Femur (tissue), 1 donor: Measurements from ENCODE around the gene USP11.

Experiments
- DNase-seq: peaks from one replicate; pipeline ENCODE4 v3.0.0-alpha.2; 2017

USP11 gene

DNA sequence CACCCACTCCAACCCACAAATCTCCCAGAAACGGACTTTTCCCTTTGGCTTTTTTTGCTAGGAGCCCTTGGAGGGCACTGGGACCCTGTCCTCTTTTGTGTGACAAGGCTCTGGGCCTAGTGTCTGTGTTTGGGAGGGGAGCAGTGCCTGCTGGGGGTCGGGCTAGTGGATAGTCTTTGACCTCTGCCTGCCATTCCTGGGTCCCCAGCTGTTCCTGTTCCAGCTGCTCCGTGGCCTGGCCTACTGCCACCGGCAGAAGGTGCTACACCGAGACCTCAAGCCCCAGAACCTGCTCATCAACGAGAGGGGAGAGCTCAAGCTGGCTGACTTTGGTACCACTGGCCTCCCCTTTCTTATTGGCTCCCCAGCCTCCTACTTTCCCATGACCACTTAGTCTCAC lies 6.7 kb upstream of the USP11 start:
- DNase-seq = peak; percentile 20

- DNase-seq = peak; percentile 18
Observed at GRCh38 chrX:47226531-47227333, 6.1 kb upstream of the USP11 start.

DNA sequence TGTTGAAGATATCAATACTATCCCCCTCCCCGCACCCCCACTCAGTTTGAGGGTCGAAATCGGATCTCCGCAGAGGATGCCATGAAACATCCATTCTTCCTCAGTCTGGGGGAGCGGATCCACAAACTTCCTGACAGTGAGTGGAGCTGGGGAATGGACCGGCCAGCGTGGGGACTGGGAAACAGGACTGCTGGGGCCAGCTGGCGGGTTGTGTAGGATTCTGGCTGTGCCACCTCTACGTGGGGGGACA lies 5.5 kb upstream of the USP11 start:
- no peak for DNase-seq

DNA sequence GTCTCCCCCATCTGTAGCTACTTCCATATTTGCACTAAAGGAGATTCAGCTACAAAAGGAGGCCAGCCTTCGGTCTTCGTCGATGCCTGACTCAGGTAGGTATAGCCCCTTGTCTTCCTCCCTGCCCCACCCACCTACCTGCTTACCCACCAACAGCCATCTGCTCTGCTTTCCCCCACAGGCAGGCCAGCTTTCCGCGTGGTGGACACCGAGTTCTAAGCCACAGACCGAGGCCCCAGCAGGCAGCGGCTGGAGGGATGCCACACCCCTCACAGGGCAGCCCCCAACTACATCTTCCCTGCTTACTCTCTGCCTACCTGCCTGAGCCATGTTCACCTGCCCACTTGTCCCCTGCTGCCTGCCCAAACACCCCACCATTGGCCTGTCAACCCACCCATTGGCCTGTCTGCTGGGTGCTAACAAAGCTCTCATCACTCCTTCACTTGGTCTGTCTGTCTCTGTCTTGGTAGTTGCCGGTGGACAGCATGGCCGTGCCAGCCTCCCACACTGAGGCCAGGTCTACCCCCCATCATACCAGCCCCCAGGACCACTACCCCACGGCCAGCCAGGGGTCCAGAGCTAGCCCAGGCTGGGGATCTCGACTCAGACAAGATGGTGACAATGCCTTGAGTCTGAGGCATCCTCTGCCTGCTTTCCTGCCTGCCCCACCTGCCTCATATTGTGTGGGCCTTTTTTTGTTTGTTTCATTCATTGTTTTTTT lies 4.1 kb upstream of the USP11 start:
- DNase-seq = peak; percentile 8

- no peak for DNase-seq
Observed at GRCh38 chrX:47229427-47229826, 3.4 kb upstream of the USP11 start.

GRCh38 chrX:47230136-47230868 lies 2.5 kb upstream of the USP11 start:
- no peak for DNase-seq

GRCh38 chrX:47231167-47231566 lies 1.6 kb upstream of the USP11 start:
- DNase-seq = peak; percentile 7

DNA sequence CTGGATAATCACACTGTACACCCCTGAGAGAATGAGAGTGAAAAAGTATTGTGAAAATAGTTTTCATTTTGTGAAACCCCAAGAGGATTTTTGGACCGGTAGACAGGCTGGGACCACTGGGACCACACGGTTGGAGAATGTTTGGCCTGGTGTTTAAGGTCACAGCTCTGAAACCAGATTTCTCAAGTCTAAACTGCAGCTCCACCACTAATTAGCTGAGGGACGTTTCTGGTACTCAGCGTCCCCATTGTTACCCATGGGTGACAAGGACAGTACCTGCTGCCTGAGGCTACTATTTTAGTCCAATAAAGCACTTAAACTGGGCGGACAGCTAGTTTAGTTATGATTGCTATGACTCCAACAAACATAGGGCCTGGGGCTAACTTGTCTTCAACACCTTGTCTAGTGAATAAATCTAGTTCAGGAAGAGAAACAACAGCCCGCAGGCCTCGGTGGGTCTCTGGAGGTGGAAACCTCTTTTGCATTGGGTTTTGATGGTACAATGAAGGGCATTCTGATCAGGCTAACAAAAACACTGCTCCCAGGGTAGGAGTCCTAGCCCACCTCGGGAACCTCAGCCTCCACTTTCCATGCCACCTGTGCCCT lies 509 bp upstream of the USP11 start:
- DNase-seq = no peak

- DNase-seq = peak; percentile 96
Observed at GRCh38 chrX:47233333-47234113, 714 bp downstream of the USP11 start.

DNA sequence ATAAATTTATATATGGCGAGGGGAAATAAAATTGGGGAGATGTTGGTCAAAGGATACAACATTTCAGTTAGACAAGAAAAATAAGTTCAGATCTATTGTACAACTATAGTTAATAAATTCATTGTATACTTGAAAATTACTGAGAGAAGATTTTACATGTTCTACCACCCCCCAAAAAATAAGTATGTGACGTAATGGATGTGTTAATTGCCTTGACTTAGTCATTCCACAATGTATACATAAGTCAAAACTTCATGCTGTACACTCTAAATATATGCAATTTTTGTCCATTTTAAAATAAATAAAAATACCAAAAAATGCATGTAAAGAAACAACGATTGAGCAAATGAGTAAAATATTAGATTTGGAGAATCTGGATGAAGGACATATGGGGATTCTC lies 1.8 kb downstream of the USP11 start:
- DNase-seq = no peak

DNA sequence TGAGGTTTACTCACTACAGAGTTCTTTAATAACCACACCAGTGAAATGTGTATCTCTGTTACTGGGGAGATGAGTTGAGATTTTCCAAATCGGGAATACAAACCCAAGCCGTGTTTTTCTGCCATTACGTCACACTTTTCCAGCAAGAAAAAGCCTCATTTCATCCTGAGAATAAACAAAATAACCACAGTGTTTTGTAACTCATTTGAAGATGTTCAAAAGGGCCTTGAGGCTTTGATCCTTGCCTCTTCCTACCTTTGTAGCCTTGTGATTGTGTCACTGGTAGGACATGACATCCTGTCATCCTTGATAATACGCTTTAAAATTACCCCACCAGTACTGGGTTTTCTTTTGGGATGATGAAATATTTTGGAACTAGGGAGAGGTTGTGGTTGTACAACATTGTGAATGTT lies 2.9 kb downstream of the USP11 start:
- no peak for DNase-seq

- DNase-seq = no peak
Observed at GRCh38 chrX:47239199-47239598, 6.4 kb downstream of the USP11 start.

- no peak for DNase-seq
Observed at GRCh38 chrX:47239898-47240545, 7.2 kb downstream of the USP11 start.

DNA sequence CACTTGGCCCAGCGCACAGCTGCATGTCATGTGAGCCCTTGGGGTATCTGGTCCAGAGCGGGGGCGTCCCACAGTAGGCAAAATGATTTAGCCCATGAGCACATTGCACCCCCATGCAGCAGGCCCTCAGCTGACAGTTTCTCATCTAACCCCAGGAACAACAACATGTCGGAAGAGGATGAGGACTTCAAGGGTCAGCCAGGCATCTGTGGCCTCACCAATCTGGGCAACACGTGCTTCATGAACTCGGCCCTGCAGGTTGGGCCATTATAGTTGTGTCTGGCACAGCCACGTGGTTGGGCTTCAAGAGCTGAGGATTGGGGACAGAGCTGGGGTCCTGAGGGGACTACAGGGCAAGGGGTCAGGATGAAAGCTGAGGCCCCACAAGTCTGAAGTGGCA lies 7.8 kb downstream of the USP11 start:
- DNase-seq = no peak

DNA sequence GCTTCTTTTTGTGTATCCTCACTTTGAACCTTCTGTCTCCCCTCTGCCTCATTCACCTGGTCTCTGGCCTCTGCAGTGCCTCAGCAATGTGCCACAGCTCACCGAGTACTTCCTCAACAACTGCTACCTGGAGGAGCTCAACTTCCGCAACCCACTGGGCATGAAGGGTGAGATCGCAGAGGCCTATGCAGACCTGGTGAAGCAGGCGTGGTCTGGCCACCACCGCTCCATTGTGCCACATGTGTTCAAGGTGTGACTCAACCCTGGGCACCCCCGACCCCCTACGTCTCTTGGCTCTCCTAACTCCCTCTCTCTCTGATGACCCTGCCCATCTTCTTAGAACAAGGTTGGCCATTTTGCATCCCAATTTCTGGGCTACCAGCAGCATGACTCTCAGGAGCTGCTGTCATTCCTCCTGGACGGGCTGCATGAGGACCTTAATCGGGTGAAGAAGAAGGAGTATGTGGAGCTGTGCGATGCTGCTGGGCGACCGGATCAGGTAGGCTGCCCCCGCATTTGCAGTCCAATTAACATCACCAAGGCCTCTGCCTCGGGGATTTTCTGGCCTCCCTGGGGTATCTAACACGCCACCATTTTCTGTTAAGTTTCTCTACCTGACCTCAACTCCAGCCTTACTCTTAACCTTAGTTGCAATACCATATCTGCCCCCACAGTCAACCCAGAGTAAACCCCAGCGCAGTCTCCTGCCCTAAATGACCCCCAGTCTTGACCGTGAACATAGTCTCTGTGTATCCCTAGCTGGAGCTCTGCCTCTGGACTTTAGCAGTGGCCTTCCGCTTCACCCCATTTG lies 8.6 kb downstream of the USP11 start:
- no peak for DNase-seq

- DNase-seq = no peak
Observed at GRCh38 chrX:47242321-47242720, 9.5 kb downstream of the USP11 start.

DNA sequence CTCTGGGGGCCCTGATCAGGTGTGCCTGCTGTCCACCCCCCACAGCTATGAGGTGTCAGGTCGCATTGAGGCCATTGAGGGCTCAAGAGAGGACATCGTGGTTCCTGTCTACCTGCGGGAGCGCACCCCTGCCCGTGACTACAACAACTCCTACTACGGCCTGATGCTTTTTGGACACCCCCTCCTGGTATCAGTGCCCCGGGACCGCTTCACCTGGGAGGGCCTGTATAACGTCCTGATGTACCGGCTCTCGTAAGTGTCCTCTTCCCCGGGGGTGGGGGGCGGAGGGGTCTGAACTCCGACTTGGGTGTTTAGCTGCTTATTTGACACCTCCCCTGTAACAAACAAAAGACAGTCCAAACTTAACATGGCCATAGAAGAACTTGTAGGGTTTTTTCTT lies 10.5 kb downstream of the USP11 start:
- DNase-seq = no peak

GRCh38 chrX:47244676-47245075 lies 11.9 kb downstream of the USP11 start:
- no peak for DNase-seq

- no peak for DNase-seq
Observed at GRCh38 chrX:47245156-47245555, 12.3 kb downstream of the USP11 start.

DNA sequence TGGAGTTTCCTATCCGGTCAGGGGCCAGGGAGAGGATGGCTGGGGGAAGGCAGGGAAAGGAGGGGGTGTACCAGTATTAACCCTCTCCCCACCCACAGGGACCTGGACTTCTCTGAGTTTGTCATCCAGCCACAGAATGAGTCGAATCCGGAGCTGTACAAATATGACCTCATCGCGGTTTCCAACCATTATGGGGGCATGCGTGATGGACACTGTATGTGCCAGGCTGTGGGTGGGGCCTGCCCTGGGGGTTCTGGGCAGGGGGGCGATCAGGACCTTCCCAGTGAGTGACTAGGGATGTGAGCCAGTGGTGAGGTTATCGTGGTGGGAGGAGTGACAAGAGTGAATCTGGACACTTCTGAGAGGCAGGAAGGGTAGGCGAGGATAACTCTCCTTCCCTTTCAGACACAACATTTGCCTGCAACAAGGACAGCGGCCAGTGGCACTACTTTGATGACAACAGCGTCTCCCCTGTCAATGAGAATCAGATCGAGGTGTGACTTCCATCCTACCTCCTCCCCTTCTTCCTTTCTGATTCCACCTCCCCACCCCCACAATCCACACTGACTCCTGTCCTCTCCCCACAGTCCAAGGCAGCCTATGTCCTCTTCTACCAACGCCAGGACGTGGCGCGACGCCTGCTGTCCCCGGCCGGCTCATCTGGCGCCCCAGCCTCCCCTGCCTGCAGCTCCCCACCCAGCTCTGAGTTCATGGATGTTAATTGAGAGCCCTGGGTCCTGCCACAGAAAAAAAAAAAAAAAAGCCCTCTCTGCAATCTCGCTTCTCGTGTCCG lies 14.6 kb downstream of the USP11 start:
- no peak for DNase-seq

DNA sequence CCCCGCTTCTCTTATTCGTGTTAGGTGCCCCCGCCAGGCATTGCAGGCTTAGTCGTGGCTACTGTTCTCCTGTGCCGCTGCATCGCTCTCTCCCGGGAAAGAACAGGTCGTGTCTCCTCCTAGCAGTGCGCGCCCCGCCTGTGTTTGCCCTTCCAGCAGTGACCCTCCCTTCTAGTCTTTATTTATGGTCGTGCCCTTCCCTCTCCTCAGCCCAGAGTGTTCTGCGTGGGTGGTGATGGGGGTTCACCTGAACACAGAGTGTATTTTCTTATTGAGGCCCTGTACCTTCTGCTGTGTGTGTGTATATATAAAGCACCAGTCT lies 15.2 kb downstream of the USP11 start:
- no peak for DNase-seq
